ENCODE data around the gene DNAJA2. TPM values are rescaled to one million over a fixed set of nuclear protein-coding genes. Genes with fewer than 3 reads are reported as not detected.
A peak's percentile ranks its signal among the peaks of the same experiment; 100 is the strongest.
"Not testable (repeated sequence)": the region's sequence is repeated elsewhere in the genome, so short reads cannot be mapped to it uniquely, and the experiment has no call there.

The DNAJA2 gene
- total RNA-seq, 1 donor from 2014 or later = 76.1 TPM

DNA sequence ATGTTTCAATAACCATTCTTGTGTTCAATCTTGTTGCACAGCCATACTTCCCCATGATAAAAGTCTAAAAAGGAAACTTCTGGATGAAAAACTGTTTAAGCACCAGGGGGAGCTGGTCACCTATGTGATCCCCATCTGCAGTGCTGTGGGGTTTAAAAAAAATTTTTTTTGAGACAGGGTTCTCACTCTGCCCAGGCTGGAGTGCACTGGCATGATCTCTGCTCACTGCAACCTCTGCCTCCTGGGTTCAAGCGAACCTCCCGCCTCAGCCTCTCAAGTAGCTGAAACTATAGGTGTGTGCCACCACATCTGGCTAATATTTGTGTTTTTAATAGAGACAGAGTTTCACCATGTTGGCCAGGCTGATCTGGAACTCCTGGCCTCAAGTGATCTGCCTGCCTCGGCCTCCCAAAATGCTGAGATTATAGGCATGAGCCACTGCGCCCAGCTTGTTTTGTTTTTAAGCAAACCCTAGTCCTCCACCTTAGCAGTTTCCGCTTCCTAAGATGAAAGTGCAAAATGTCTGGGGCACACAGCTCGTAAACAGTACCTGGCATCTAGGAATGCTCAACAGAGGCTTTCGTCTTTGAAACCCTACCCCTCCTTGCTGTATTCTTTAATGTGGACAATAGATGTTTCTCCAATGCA, 25.4 kb downstream of the DNAJA2 start:
- no peaks in the 10 kb centered on the region for H3K9me3 Mint-ChIP-seq (ENCODE audit: unreplicated experiment)
- peak; percentile 4 for DNase-seq (ENCODE audit: low read depth)
- H3K4me1 Mint-ChIP-seq (ENCODE audit: low read depth, unreplicated experiment) = peaks cover 3% of the 10 kb centered on the region

DNA sequence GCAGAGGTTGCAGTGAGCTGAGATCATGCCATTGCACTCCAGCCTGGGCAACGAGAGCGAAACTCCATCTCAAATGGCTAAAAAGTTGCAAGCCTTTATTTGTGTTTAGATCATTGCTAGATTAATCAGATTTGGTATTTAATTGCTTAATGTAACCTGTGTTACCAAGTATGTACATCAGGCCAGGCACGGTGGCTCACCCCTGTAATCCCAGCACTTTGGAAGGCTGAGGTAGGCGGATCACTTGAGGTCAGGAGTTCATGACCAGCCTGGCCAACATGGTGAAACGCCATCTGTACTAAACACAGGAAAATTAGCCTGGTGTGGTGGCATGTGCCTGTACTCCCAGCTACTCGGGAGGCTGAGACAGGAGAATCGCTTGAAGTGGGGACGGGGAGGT, 28.8 kb downstream of the DNAJA2 start:
- not testable (repeated sequence) for FAIRE-seq

More for the DNA sequence above, 25.4 kb downstream of the DNAJA2 start:
- no peaks in the 10 kb centered on the region for H3K79me2 ChIP-seq (ENCODE audit: insufficient read depth, low read length)
- no peaks in the 10 kb centered on the region for H3K27me3 ChIP-seq (ENCODE audit: insufficient read depth, low read length)
- Mint-ChIP-seq H3K27me3 (ENCODE audit: low read depth, unreplicated experiment) (no peaks in the 10 kb centered on the region), H3K27ac (ENCODE audit: unreplicated experiment) (no peak overlapping the region), H3K36me3 (ENCODE audit: low read depth, unreplicated experiment) (no peaks in the 10 kb centered on the region), H3K4me3 (ENCODE audit: unreplicated experiment) (no peak overlapping the region)
- H2AFZ ChIP-seq (ENCODE audit: low read depth, low read length) = no peak overlapping the region
- no peaks in the 10 kb centered on the region for H4K20me1 ChIP-seq (ENCODE audit: insufficient read depth, low read length)
- H3K27ac ChIP-seq (ENCODE audit: low read depth, low read length) = no peak overlapping the region
- no peak for FAIRE-seq
- H3K9ac ChIP-seq (ENCODE audit: low read length) = no peak overlapping the region
- no peaks in the 10 kb centered on the region for H3K36me3 ChIP-seq (ENCODE audit: insufficient read depth, low read length)
- TF ChIP-seq, protein P1, sequence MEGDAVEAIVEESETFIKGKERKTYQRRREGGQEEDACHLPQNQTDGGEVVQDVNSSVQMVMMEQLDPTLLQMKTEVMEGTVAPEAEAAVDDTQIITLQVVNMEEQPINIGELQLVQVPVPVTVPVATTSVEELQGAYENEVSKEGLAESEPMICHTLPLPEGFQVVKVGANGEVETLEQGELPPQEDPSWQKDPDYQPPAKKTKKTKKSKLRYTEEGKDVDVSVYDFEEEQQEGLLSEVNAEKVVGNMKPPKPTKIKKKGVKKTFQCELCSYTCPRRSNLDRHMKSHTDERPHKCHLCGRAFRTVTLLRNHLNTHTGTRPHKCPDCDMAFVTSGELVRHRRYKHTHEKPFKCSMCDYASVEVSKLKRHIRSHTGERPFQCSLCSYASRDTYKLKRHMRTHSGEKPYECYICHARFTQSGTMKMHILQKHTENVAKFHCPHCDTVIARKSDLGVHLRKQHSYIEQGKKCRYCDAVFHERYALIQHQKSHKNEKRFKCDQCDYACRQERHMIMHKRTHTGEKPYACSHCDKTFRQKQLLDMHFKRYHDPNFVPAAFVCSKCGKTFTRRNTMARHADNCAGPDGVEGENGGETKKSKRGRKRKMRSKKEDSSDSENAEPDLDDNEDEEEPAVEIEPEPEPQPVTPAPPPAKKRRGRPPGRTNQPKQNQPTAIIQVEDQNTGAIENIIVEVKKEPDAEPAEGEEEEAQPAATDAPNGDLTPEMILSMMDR (IDR thresholded peaks at IDR 0.05; ENCODE audit: insufficient read depth, low read depth, low read length) = peak; percentile 63
- TF ChIP-seq EZH2 (IDR thresholded peaks at IDR 0.05; ENCODE audit: insufficient read depth, low read length) = no peak
- H3K4me2 ChIP-seq (ENCODE audit: low read length) = no peak overlapping the region
- H3K4me1 ChIP-seq (ENCODE audit: insufficient read depth, low read length) = no peaks in the 10 kb centered on the region
- H3K4me3 ChIP-seq (ENCODE audit: insufficient read depth, low read depth, low read length) = no peak overlapping the region
- no peaks in the 10 kb centered on the region for H3K9me3 ChIP-seq (ENCODE audit: insufficient read depth, low read depth, low read length)

DNA sequence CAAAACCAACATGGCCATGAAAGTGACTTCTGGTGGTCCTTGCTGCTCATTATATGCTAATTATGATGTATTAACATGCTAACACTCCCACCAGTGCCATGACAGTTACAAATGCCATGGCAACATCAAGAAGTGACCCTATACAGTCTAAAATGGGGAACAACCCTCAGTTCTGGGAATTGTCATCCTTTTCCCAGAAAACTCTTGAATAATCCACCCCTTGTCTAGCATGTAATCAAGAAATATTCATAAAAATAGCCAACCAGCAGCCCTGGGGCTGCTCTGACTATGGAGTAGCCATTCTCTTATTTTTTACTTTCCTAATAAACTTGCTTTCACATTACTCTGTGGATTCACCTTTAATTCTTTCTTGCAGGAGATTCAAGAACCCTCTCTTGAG, 35.9 kb downstream of the DNAJA2 start:
- H3K27ac ChIP-seq (ENCODE audit: low read depth, low read length) = no peak overlapping the region
- H3K4me1 ChIP-seq (ENCODE audit: insufficient read depth, low read length) = no peaks in the 10 kb centered on the region
- H3K4me2 ChIP-seq (ENCODE audit: low read length) = no peak overlapping the region
- H4K20me1 ChIP-seq (ENCODE audit: insufficient read depth, low read length) = no peaks in the 10 kb centered on the region
- peaks cover 2% of the 10 kb centered on the region for H3K36me3 Mint-ChIP-seq (ENCODE audit: low read depth, unreplicated experiment)
- H3K9me3 ChIP-seq (ENCODE audit: insufficient read depth, low read depth, low read length) = no peaks in the 10 kb centered on the region
- no peak overlapping the region for H3K27ac Mint-ChIP-seq (ENCODE audit: unreplicated experiment)
- FAIRE-seq (no peak), DNase-seq (ENCODE audit: low read depth) (no peak)
- H3K27me3 Mint-ChIP-seq (ENCODE audit: low read depth, unreplicated experiment) = no peaks in the 10 kb centered on the region
- H3K79me2 ChIP-seq (ENCODE audit: insufficient read depth, low read length) = no peaks in the 10 kb centered on the region
- TF ChIP-seq, protein P1 (IDR thresholded peaks at IDR 0.05; ENCODE audit: insufficient read depth, low read depth, low read length) = no peak
- no peak for TF ChIP-seq EZH2 (IDR thresholded peaks at IDR 0.05; ENCODE audit: insufficient read depth, low read length)
- H3K4me3 ChIP-seq (ENCODE audit: insufficient read depth, low read depth, low read length) = no peak overlapping the region
- no peak overlapping the region for H2AFZ ChIP-seq (ENCODE audit: low read depth, low read length)
- H3K27me3 ChIP-seq (ENCODE audit: insufficient read depth, low read length) = no peaks in the 10 kb centered on the region
- no peaks in the 10 kb centered on the region for H3K4me1 Mint-ChIP-seq (ENCODE audit: low read depth, unreplicated experiment)
- no peak overlapping the region for H3K9ac ChIP-seq (ENCODE audit: low read length)
- H3K9me3 Mint-ChIP-seq (ENCODE audit: unreplicated experiment) = peaks cover 2% of the 10 kb centered on the region
- H3K36me3 ChIP-seq (ENCODE audit: insufficient read depth, low read length) = no peaks in the 10 kb centered on the region
- no peak overlapping the region for H3K4me3 Mint-ChIP-seq (ENCODE audit: unreplicated experiment)

More for the DNA sequence above, 28.8 kb downstream of the DNAJA2 start:
- not testable (repeated sequence) for H3K27ac Mint-ChIP-seq (ENCODE audit: unreplicated experiment); H3K4me3 Mint-ChIP-seq (ENCODE audit: unreplicated experiment); H3K9ac ChIP-seq (ENCODE audit: low read length); H3K4me2 ChIP-seq (ENCODE audit: low read length); H3K79me2 ChIP-seq (ENCODE audit: insufficient read depth, low read length); H4K20me1 ChIP-seq (ENCODE audit: insufficient read depth, low read length); H3K4me1 ChIP-seq (ENCODE audit: insufficient read depth, low read length); H3K9me3 Mint-ChIP-seq (ENCODE audit: unreplicated experiment); H3K27ac ChIP-seq (ENCODE audit: low read depth, low read length); H2AFZ ChIP-seq (ENCODE audit: low read depth, low read length); H3K36me3 Mint-ChIP-seq (ENCODE audit: low read depth, unreplicated experiment); H3K9me3 ChIP-seq (ENCODE audit: insufficient read depth, low read depth, low read length); H3K36me3 ChIP-seq (ENCODE audit: insufficient read depth, low read length); H3K4me3 ChIP-seq (ENCODE audit: insufficient read depth, low read depth, low read length); DNase-seq (ENCODE audit: low read depth); H3K4me1 Mint-ChIP-seq (ENCODE audit: low read depth, unreplicated experiment); H3K27me3 ChIP-seq (ENCODE audit: insufficient read depth, low read length); H3K27me3 Mint-ChIP-seq (ENCODE audit: low read depth, unreplicated experiment)
